HEK293T (cell line): Measurements from ENCODE around the gene CD320.

ENCODE experiments used
- CTBP1 ChIP-seq: fragments of 450-650 bp; IDR thresholded peaks from 2 replicates; pipeline ENCODE4 v1.6.1; 2016; ENCODE audit warnings: borderline replicate concordance
- ELF4 ChIP-seq: fragments of 450-650 bp; IDR thresholded peaks from 2 replicates; pipeline ENCODE4 v1.6.1; 2017; ENCODE audit warnings: antibody characterized with exemption
- FOXA1 ChIP-seq: fragments of 450-650 bp; IDR thresholded peaks from 2 replicates; pipeline ENCODE4 v1.6.1; 2016; ENCODE audit warnings: mild to moderate bottlenecking
- HDGF ChIP-seq: fragments of 450-650 bp; IDR thresholded peaks from 2 replicates; pipeline ENCODE4 v1.6.1; 2017; ENCODE audit warnings: antibody characterized with exemption, borderline replicate concordance
- L3MBTL2 ChIP-seq: fragments of 450-650 bp; conservative IDR thresholded peaks from 2 replicates; pipeline ENCODE4 v1.6.1; 2016; ENCODE audit warnings: mild to moderate bottlenecking
- LEF1 ChIP-seq: fragments of 450-650 bp; IDR thresholded peaks from 2 replicates; pipeline ENCODE4 v1.6.1; 2017; ENCODE audit warnings: mild to moderate bottlenecking, borderline replicate concordance
- SP1 ChIP-seq: fragments of 450-650 bp; IDR thresholded peaks from 2 replicates; pipeline ENCODE4 v1.6.1; 2017

DNA sequence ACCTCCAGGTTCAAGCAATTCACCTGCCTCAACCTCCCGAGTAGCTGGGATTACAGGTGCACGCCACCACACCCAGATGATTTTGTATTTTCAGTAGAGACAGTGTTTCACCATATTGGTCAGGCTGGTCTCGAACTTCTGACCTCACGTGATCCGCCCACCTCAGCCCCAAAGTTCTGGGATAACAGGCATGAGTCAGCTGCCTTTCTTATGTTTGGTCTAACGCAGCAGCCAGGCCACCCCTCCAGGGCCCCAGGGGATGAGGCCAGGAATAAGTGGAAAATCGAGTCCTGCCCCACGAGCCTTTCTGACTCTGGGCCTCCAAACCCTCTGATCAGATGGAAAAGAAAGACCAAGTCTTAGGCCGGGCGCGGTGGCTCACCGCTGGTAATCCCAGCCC is 54.5 kb downstream of the CD320 start:
- TF ChIP-seq HDGF (no peak), L3MBTL2 (no peak), FOXA1 (no peak), ELF4 (no peak), LEF1 (no peak), CTBP1 (no peak), SP1 (no peak)
